ENCODE results near the gene NEDD4L. TPM values are rescaled to one million over a fixed set of nuclear protein-coding genes. Genes with fewer than 3 reads are reported as not detected.

NEDD4L gene
- polyA plus RNA-seq, 1 of the 3 experiments (the other 2 are of a cell fraction), result 13.2 TPM

GRCh38 chr18:58438958-58439300 lies 394.9 kb downstream of the NEDD4L start:
- H3K79me2 ChIP-seq (ENCODE audit: insufficient read depth), result no peaks in the 10 kb centered on the region
- ChIA-PET CTCF (no interaction called here), POLR2A (no interaction called here)
- 66% methylated on average over 3 of the region's 3 CpGs for WGBS (ENCODE audit: low lambda C conversion rate)
- no peaks in the 10 kb centered on the region for H3K27me3 ChIP-seq (ENCODE audit: insufficient read depth)
- H3K9me3 ChIP-seq, result no peaks in the 10 kb centered on the region
- no peaks in the 10 kb centered on the region for H3K36me3 ChIP-seq (replicated peaks in 1 of 2; ENCODE audit: control insufficient read depth in 1 of 2, insufficient read depth in 2 of 2, low read length in 1 of 2)
- H4K20me1 ChIP-seq (ENCODE audit: insufficient read depth), result no peaks in the 10 kb centered on the region
- H3K4me2 ChIP-seq, result peak overlapping the region; percentile 61
- H3K27ac ChIP-seq (ENCODE audit: low read depth in 2 of 2, low read length in 1 of 2), result no peak overlapping the region
- TF ChIP-seq MXI1 (IDR thresholded peaks at IDR 0.05; ENCODE audit: low read depth, low read length), result no peak
- TF ChIP-seq GATA2 (CRISPR knock-in tag; IDR thresholded peaks at IDR 0.05), result no peak
- TF ChIP-seq GABPA (IDR thresholded peaks at IDR 0.05; ENCODE audit: low read depth), result no peak
- TF ChIP-seq PBX3 (IDR thresholded peaks at IDR 0.05), result no peak
- no peak for TF ChIP-seq POLR2AphosphoS5 (IDR thresholded peaks at IDR 0.05; ENCODE audit: low read depth, low read length)
- no peak for TF ChIP-seq JUND (IDR thresholded peaks at IDR 0.05)
- no peak for TF ChIP-seq USF2 (IDR thresholded peaks at IDR 0.05; ENCODE audit: borderline replicate concordance, low read depth, low read length)
- no peak for TF ChIP-seq SMC3 (IDR thresholded peaks at IDR 0.05; ENCODE audit: low read depth, low read length)
- no peak for TF ChIP-seq RXRA (IDR thresholded peaks at IDR 0.05; ENCODE audit: borderline replicate concordance, low read depth)
- no peak for TF ChIP-seq RCOR1 (IDR thresholded peaks at IDR 0.05; ENCODE audit: low read length)
- no peak for TF ChIP-seq REST (IDR thresholded peaks at IDR 0.05; ENCODE audit: low read depth, low read length)
- no peak for TF ChIP-seq SIN3A (IDR thresholded peaks at IDR 0.05; ENCODE audit: borderline replicate concordance, low read depth, low read length)
- TF ChIP-seq ZBTB33 (IDR thresholded peaks at IDR 0.05; ENCODE audit: borderline replicate concordance, low read depth), result no peak
- no peak overlapping the region for H3K9ac ChIP-seq
- H3K4me1 ChIP-seq (ENCODE audit: control insufficient read depth in 1 of 2, insufficient read depth in 2 of 2, low read depth in 1 of 2, low read length in 1 of 2), result no peaks in the 10 kb centered on the region
- peak overlapping the region; percentile 73 for H2AFZ ChIP-seq (ENCODE audit: low read depth)
- H3F3A ChIP-seq (replicated peaks; ENCODE audit: insufficient read depth), result no peaks in the 10 kb centered on the region
- DNase-seq, result no peak
- H3K9me2 ChIP-seq, result no peaks in the 10 kb centered on the region
- no peak overlapping the region for H3K4me3 ChIP-seq (ENCODE audit: low read depth in 2 of 2, low read length in 1 of 2)

Measured in SK-N-SH (cell line).